Stimulated activated CD4-positive, alpha-beta T cell treated with anti-CD3 and anti-CD28 coated beads, Interleukin-12 subunit alpha, Interleukin-12 subunit beta, amount 100 ng/mL, for 48 hours (primary cell): ENCODE measurements around the gene APOH.
A peak's percentile ranks its signal among the peaks of the same experiment; 100 is the strongest.

Source experiments
- DNase-seq, 3 donors: peaks; one replicate each; pipeline ENCODE4 v3.0.0-alpha.2; 2020; ENCODE audit warnings: low read depth in 2 of 3, low spot score in 1 of 3

Gene APOH

DNA sequence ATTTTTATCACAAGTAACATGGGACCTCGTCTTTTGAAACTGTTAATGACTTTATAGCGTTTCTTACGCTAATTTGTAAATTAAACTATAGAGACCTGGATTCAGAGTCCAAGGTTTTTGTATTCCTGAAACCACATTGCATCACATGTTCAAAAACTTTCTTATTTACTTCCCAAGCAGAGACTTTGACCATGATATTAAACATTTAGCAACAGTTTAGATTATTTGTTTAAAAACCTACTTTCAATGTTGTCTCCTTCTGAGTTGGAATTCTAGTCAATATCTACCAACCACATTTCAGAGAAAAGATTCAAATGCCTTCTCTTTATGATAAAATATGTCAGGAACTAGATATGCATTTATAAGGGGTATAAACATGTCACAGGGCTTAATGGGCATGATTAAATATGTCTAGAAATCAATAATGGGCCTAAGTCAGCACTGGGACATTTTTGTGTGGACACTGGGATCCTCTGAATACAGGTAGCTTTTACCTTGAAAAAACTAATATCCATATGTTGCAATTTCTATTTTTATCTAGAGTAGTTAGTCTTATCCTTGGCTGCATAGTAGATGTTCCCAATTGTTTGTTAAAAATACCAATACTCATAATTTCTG, 6.3 kb upstream of the APOH start:
- DNase-seq: no peak

DNA sequence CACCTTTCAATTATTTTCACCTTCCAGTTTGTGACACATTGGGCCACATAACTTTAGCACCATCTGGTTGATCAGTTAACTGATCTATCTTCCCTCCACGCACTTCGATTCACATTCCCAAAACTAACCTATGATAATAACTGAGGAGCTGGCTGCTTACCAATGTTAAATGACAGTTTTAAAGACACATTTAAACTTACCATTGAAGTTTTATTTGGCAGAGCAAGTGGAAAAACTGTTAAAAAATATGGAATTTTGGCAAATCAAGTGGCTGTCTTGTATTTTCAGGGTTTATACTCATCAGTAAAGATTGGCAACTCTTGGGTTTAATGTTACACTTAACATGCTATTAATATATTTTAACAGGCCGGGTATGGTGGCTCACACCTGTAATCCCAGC, 5.4 kb upstream of the APOH start:
- no peak for DNase-seq

DNA sequence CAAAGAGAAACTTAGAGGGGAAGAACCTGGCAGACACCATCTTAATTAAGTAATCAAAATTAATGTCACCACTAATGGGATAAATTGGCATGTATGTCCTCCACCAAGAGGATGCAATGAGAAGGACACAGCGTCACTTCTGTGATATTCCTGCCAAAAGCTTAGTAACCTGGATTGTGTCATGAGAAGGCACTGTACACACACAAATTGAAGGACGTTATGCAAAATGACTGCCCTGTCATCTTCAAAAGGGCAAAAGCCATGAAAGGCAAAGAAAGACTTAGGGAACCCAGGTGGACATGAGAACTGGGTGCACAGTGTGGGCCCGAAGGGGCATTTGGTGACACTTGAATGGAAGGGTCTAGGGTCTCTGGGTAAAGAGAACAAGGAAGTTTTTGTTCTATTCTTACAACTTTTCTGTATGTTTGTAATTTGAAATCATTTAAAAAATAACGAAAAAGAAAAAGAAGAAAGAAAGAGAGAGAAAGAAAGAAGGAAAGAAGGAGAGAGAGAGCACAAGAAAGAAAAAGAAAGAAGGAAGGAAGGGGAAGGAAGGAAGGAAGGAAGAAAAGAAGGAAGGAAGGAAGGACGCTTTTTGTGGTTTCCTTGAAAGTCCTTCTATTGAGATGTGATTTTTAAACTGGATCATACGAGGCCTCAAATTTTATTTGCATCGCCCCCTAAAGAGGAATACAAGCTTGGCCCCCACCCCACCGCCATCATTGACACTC, 4.0 kb upstream of the APOH start:
- DNase-seq: no peak

DNA sequence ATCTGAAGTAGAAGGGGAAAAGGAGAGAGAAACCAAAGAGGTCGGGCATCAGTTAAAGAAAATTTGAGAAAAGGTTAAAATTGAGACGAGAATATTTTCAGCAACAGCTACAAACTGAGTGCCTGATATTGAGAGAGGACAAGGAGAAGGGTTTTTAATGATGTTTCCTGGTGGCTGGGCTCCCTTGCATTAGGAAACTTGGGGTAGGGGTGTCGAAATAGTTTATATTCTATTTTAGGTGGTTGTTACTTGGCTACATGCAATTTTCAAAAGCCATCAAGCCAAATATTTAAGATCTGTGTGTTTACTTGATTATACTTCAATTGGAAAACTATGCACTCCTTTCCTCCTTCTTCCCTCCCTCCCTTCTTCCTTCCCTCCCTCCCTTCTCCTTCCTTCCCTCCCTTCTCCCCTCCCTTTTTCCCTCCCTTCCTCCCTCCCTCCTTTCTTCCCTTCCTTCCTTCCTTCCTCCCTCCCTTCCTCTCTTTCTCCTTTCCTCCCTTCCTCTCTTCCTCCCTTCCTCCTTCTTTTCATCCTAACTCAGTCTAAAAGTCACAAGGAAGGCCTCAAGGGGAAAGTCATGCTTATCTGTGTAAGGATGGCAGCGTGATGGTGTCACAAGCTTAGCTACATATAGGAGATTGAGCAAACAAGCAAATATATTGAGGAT, 1.8 kb upstream of the APOH start:
- no peak for DNase-seq

DNA sequence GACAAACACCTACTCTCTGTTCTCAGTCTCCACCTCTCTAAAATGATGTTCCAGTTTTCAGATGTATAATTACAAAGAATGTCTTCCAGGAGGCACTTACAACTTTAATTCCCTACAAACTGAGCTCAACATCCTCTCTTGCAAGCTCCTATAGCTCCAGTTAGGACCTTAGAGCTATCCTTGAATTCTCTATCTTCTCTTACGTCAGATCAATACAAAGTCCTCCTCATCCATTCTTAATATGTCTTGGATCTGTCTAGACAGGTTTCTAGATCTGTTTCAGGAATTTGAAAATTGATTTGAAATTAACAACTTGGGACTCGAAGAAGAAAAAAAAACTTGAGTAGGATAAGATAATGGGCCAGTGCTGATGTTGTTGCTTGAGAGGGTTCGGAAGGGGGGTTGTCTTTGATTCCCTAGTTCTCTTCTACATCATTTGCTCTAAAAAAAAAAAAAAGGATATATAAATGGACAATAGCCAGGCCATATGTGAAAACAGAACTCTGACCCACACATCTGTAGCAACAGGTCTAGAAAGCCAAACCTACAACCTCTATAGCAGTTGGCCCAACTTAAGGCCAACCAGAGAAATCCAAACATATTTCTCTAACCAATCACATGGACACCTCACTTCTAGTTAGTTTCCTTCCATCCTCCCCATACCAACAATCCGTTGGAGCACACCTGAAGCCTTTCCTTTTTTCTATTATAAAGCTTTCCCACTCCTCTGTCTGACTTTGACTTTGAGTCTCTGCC, 746 bp upstream of the APOH start:
- no peak for DNase-seq

DNA sequence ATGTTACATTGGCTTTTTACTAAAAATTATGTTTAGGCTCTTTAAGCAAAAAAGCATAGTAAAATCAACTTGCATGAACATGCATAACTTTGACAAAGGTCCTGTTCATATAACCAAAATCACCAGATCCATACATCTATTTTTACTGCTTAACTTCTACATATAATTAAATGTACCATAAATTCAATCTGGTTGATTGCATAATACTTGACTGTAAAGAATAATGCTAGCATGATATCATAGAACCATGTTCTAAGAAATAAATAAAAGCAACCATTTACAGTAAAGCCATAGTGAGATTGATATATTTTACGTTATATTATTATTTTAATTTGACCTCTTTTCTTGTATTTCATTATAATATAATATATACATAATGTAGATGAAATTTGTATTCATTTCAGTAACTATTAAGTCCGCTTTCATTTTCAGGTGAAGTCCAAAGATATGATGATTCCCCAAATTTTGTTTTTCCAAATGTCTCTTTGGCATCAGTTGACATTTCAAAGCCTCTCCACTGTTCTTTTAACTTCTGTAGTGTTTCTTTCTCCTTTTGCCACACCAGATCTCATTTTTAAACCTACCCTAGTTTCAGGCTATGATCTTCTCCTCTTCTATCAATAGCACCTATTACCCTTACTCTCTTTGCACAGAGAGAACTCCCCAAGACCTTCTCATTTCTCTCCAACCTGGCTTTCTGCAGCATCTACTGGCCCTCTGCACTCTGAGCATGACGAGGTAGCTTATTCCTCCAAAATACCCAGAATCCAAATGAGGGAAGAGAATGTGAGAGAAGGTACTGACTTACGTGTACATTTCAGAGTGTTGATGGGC, 1.8 kb downstream of the APOH start:
- no peak for DNase-seq

DNA sequence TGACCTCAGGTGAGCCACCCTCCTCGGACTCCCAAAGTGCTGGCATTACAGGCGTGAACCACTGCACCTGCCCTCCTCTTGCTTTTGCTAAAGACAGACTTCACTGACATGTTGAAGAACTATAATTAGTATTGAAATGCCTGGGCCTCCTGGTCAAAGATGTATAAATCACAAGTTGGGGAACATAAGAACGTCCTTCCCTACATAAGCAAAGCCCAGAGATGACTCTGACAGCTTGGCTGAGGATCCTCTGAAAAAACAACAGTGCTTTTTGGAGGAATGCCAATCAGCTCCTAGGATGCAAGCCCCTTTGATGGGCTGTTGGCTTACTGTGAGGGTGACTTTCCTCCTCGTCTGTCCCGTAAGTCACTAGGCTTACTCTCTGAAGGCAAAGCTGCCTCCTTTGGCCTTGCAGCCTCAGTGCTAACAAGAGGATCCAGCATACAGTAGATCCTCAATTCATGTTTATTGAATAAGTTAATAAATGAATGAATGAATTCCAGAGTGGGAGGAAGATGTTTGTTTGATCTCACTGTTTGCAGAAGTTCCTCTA, 6.3 kb downstream of the APOH start:
- no peak for DNase-seq

DNA sequence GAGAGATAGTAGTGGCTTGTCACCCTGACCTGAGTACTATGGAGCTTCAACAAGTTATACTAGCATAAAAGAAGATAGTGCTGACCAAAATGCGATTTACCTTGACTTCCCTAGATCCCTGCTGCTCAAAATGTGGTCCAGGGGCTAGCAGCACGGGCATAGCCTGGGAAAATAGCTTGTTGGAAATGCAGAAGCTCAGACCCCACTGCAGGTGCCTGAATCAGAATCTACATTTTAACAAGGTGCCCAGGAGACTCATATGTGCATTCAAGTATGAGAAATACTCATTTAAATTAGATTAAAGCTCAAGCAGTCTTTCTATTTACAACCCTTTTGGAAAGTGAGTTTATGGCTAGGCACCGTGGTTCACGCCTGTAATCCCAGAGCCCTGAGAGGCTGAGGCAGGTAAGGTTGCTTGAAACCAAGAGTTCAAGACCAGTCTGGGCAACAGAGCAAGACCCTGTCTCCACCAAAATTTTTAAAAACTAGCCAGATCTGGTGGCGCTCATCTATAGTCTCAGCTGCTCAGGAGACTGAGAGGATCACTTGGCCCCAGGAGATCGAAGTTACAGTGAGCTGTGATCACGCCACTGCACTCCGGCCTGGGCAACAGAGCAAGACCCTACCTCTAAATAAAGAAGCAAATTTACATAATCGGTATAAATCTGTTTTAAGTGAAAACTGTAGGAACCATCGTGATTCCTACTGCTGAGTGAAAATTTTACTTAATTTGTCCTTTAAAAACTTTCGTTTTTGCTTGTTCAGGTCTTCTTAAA, 7.3 kb downstream of the APOH start:
- DNase-seq: no peak

DNA sequence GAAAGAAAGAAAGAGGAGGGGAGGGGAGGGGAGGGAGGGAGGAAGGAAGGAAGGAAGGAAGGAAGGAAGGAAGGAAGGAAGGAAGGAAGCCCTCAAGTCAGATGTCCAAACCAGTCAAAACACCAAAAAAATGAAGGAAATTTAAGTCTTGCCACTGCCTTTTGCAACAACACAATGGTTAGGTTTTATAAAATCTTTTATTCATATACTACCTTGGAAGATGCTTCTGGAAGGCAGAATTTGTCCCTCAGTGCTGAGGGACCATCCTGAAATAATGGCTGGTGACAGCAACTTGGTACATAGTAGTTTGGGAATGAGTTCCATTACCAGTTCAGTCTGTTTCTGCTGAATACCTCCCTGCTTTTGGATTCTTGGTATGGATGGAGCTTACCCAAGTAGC, 7.9 kb downstream of the APOH start:
- DNase-seq: no peak

DNA sequence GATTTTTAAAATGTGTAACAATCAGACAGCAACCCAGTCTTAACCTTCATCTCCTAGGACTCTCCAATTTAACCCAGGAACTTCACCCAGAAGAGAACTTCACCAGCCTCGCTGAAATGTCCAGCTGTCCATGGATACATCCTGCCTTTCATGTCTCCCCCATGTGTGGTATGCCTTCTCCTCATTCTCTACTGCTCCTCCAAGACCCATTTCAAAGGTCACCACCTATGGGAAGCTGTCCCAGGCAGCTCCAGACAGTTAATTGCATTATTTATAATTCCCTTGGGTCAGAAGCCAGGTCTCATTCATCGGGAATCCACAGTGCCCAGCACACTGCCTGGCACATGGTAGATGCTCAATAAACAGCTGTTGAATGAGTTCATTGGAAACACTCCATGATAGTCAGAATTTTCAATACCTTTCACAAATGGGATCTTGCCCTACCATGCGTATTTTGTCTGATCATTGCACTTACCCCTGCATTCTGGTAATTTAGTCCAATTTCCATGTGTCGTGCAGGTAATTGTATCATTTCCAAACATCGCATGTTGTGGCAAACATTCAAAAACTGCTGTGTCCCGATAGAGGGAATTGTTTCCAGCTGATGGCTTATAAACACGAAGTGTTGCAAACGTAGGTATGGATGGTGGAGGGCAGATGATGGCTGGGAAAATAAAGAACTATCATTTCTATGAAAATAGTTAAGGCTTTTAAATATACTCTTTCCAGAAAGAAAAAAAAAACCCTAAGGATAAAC, 9.0 kb downstream of the APOH start:
- DNase-seq: no peak

DNA sequence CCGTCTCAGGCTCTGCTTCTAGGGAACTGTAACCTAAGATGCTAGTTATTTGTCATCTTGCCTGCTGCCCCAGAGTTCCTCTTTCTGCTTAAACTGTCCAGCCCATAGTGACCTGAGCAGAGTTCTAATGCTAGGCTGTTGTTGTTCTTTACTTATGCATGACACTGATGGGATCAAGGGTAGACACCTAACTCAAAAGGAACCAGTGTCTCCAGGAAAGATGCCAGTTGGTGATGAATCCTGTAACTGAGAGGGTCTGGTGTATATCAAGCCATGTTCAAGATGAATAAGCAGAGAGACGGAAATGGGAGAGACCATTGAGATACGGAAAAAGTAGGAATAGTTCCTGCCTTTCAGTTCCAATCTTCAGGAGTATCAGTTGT, 13.7 kb downstream of the APOH start:
- DNase-seq: no peak

DNA sequence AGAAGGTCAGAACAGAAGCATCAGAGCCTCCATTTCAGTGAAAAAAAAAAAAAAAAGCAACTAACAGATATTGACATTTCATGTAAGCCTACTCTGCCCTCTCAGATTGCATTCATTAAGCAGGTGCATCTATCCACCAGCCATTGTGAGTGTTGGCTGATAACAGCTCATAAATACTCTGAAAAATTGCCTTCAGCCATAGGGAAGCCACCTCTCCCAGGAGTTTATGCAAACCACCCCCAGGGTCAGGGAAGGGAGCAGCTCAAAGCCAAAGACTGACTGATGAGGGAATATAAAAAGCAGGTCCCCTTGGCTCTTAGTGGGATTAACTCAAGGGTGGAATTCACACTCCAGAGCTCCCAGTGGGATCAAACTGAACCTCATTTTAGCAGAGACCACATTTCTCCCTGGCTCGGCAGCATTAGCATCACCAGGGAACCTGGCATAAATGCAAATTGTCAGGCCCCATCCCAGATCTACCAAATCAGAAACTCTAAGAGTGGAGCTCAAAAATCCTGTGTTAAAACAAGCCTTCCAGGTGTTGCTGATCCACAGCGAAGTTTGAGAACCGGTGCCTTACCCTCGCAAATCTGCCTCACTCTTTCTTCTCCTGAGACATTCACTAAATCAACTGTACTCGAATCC, 14.2 kb downstream of the APOH start:
- no peak for DNase-seq

DNA sequence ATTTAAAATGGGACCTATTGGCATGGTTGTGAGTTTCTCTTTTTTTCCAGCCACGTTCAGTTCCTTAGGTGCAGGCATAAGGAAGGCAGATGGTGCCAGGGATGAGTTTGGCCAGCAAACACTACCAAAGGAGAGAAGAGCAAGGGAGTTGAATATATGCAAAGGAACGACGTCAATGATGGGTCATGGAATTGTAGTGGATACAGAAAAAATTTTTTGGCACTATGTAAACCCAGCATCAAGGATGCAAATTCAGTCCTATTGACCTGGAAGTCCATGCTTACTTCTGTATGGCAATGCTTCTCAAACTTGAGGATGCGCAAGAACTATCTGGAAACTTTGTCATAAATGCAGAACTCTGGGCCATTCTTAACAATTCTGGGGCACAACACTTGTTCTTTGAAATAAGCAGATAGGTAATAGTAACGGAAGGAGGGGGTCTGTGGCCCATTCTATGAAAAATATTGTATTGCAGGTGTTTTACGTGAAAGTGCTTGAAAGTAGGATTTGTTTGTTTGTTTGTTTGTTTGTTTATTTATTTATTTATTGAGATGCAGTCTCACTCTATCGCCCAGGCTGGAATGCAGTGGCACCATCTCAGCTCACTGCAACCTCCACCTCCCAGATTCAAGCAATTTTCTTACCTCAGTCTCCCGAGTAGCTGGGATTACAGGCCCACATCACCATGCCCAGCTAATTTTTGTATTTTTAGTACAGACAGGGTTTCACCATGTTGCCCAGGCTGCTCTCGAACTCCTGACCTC, 18.0 kb downstream of the APOH start:
- DNase-seq: no peak

DNA sequence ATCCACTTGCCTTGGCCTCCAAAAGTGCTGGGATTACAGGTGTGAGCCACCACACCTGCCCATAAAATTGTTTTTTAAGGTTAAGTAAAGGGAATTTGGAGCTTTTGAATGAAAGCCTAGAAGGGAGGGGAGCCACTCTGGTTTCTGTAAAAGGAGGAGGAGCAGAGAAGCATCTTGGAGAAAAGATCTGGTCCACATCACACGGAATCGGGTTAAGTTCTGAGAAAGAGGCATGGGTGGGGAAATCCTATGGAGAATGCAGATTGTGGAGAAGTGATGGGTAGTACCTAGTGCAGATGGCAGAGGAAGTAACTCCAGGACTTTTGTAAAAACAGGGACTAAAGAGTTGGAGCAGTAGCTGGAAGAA, 19.0 kb downstream of the APOH start:
- DNase-seq: no peak

DNA sequence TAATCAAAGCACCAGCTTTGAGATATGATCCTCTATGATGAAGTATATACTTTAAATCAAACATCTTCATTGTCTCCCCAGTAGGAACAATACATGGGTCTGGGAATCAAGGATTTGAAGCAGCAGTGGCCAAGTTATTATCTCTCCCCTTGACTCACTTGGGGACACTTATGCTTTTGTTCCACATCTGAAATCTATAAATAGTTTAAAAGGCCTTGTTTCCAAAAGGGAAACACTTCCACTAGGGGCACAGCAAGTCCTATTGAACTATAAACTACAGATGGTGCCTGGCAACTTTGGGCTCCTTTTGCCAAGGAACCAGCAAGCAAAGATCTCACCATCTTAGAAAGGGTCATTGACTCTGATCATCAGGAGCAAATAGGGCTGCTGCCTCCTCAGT, 21.3 kb downstream of the APOH start:
- no peak for DNase-seq

DNA sequence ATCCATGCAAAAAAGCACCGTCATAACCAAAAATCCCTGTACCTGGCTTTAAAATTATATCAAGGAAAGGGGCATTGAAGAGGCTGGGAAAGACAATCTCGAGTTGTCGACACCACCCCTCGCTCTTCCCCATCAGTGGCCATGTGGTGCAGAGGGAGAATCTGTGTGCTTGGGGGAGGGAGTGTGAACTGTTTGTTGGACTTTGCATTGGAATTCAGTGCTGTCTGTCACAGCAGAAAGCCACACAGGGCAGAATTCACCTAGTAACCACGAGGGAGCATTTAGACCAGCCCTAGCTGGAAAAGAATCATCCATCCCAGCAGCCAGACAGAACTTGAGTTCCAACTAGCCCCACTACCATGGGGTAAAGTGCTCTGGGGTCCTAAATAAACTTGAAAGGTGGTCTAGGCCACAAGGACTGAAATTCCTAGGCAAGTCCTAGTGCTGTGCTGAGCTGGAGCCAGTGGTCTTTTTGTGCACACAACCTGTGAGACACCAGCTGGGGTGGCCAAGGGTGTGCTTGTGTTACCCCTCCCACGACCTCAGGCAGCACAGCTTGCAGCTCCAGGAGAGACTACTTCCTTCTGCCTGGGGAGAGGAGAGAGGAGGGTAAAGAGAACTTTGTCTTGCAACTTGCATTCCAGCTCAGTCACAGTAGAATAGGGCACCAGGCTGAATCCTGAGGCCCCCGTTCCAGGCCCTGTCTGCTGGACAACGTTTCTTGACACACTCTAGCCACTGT, 25.8 kb downstream of the APOH start:
- no peak for DNase-seq

DNA sequence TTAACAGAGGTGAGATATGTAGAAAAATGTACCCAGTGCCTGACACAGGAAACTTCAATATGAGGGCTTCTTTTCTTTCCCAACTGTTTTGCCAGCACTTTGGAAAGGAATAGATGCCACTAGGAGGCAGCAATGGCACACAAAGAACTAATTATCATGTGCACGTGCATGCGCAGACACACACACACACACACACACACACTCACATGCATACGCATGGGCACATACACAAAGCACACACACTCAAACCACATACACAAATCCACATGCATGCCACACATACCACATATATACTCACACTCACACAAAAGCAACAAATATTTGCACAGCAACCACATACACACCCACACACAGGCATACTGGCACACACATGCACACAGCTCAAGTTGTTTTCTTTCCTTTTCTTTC, 28.5 kb downstream of the APOH start:
- DNase-seq: peak; percentile 15 to 53 (median 41)
